Measurements from ENCODE around the gene SMIM23. TPM values are rescaled to one million over a fixed set of nuclear protein-coding genes. Genes with fewer than 3 reads are reported as not detected.

The SMIM23 gene
- total RNA-seq, 1 donor from 2014 or later: not detected

- Mint-ChIP-seq H3K27ac (no peak overlapping the region), H3K27me3 (ENCODE audit: insufficient read depth, low read depth) (peaks cover 12% of the 10 kb centered on the region), H3K36me3 (no peaks in the 10 kb centered on the region), H3K9me3 (peaks cover 11% of the 10 kb centered on the region), H3K4me3 (no peak overlapping the region), H3K4me1 (peaks cover 6% of the 10 kb centered on the region)
- H3K36me3 ChIP-seq: no peaks in the 10 kb centered on the region
- peaks cover 5% of the 10 kb centered on the region for H3K9me3 ChIP-seq (ENCODE audit: low read depth)
- H3K27ac ChIP-seq: no peak overlapping the region
- no peak overlapping the region for H3K9ac ChIP-seq
- H4K20me1 ChIP-seq (ENCODE audit: low read depth): no peaks in the 10 kb centered on the region
- H3K4me1 ChIP-seq: peaks cover 4% of the 10 kb centered on the region
- DNase-seq (ENCODE audit: low spot score): no peak
- no peaks in the 10 kb centered on the region for H3F3A ChIP-seq (ENCODE audit: low read depth)
- H3K27me3 ChIP-seq: no peaks in the 10 kb centered on the region
- no peak overlapping the region for H2AFZ ChIP-seq (replicated peaks)
- TF ChIP-seq EZH2 (IDR thresholded peaks at IDR 0.05) (no peak), CTCF (IDR thresholded peaks at IDR 0.05) (no peak), EZH2phosphoT487 (IDR thresholded peaks at IDR 0.05) (no peak)
- H3K4me3 ChIP-seq: no peak overlapping the region
- H3K4me2 ChIP-seq: no peak overlapping the region
- H3K79me2 ChIP-seq (ENCODE audit: low read depth): no peaks in the 10 kb centered on the region
These were observed 13.8 kb upstream of the SMIM23 start for GRCh38 chr5:171771856-171772255.

- Mint-ChIP-seq H3K36me3 (no peaks in the 10 kb centered on the region), H3K27ac (no peak overlapping the region), H3K27me3 (ENCODE audit: insufficient read depth, low read depth) (peaks cover 14% of the 10 kb centered on the region), H3K4me1 (peaks cover 6% of the 10 kb centered on the region), H3K4me3 (no peak overlapping the region), H3K9me3 (peaks cover 4% of the 10 kb centered on the region)
- no peaks in the 10 kb centered on the region for H3K27me3 ChIP-seq
- no peak overlapping the region for H3K4me3 ChIP-seq
- H3K9me3 ChIP-seq (ENCODE audit: low read depth): no peaks in the 10 kb centered on the region
- no peaks in the 10 kb centered on the region for H3K36me3 ChIP-seq
- H3K4me2 ChIP-seq: peak overlapping the region; percentile 13
- no peak overlapping the region for H3K27ac ChIP-seq
- no peak overlapping the region for H3K9ac ChIP-seq
- no peaks in the 10 kb centered on the region for H4K20me1 ChIP-seq (ENCODE audit: low read depth)
- no peak overlapping the region for H2AFZ ChIP-seq (replicated peaks)
- peak; percentile 62 for DNase-seq (ENCODE audit: low spot score)
- H3F3A ChIP-seq (ENCODE audit: low read depth): no peaks in the 10 kb centered on the region
- H3K4me1 ChIP-seq: peaks cover 4% of the 10 kb centered on the region
- TF ChIP-seq EZH2 (IDR thresholded peaks at IDR 0.05): no peak
- TF ChIP-seq EZH2phosphoT487 (IDR thresholded peaks at IDR 0.05): peak; percentile 43
- no peaks in the 10 kb centered on the region for H3K79me2 ChIP-seq (ENCODE audit: low read depth)
These were observed 12.5 kb upstream of the SMIM23 start for GRCh38 chr5:171773106-171773505.

GRCh38 chr5:171774418-171774817, 11.2 kb upstream of the SMIM23 start:
- H3K9me3 Mint-ChIP-seq: peaks cover 2% of the 10 kb centered on the region
- Histone ChIP-seq H3K36me3 (no peaks in the 10 kb centered on the region), H3K27me3 (no peaks in the 10 kb centered on the region), H2AFZ (replicated peaks) (no peak overlapping the region), H3K4me1 (peaks cover 4% of the 10 kb centered on the region), H3F3A (ENCODE audit: low read depth) (no peaks in the 10 kb centered on the region), H3K9me3 (ENCODE audit: low read depth) (no peaks in the 10 kb centered on the region), H3K9ac (no peak overlapping the region), H4K20me1 (ENCODE audit: low read depth) (no peaks in the 10 kb centered on the region), H3K4me2 (no peak overlapping the region), H3K27ac (no peak overlapping the region), H3K79me2 (ENCODE audit: low read depth) (no peaks in the 10 kb centered on the region), H3K4me3 (no peak overlapping the region)
- no peaks in the 10 kb centered on the region for H3K36me3 Mint-ChIP-seq
- H3K4me1 Mint-ChIP-seq: peaks cover 6% of the 10 kb centered on the region
- TF ChIP-seq CTCF (IDR thresholded peaks at IDR 0.05) (no peak), EZH2 (IDR thresholded peaks at IDR 0.05) (no peak)
- no peak for DNase-seq (ENCODE audit: low spot score)
- peaks cover 14% of the 10 kb centered on the region for H3K27me3 Mint-ChIP-seq (ENCODE audit: insufficient read depth, low read depth)
- no peak overlapping the region for H3K27ac Mint-ChIP-seq
- no peak overlapping the region for H3K4me3 Mint-ChIP-seq

GRCh38 chr5:171776213-171776612, 9.4 kb upstream of the SMIM23 start:
- H3K4me2 ChIP-seq: no peak overlapping the region
- peaks cover 14% of the 10 kb centered on the region for H3K27me3 Mint-ChIP-seq (ENCODE audit: insufficient read depth, low read depth)
- no peak overlapping the region for H3K9ac ChIP-seq
- H3K27ac Mint-ChIP-seq: no peak overlapping the region
- no peaks in the 10 kb centered on the region for H3F3A ChIP-seq (ENCODE audit: low read depth)
- no peaks in the 10 kb centered on the region for H3K36me3 Mint-ChIP-seq
- H3K9me3 Mint-ChIP-seq: peaks cover under 1% of the 10 kb centered on the region
- peaks cover 4% of the 10 kb centered on the region for H3K4me1 ChIP-seq
- no peaks in the 10 kb centered on the region for H3K36me3 ChIP-seq
- no peak overlapping the region for H3K27ac ChIP-seq
- no peak overlapping the region for H3K4me3 ChIP-seq
- no peak overlapping the region for H2AFZ ChIP-seq (replicated peaks)
- no peaks in the 10 kb centered on the region for H4K20me1 ChIP-seq (ENCODE audit: low read depth)
- H3K4me1 Mint-ChIP-seq: no peaks in the 10 kb centered on the region
- TF ChIP-seq EZH2 (IDR thresholded peaks at IDR 0.05) (no peak), EZH2phosphoT487 (IDR thresholded peaks at IDR 0.05) (no peak), CTCF (IDR thresholded peaks at IDR 0.05) (no peak)
- no peak overlapping the region for H3K4me3 Mint-ChIP-seq
- H3K79me2 ChIP-seq (ENCODE audit: low read depth): no peaks in the 10 kb centered on the region
- no peaks in the 10 kb centered on the region for H3K27me3 ChIP-seq
- no peak for DNase-seq (ENCODE audit: low spot score)
- H3K9me3 ChIP-seq (ENCODE audit: low read depth): no peaks in the 10 kb centered on the region

Data from neural progenitor cell (in vitro differentiated cells).